Naive thymus-derived CD8-positive, alpha-beta T cell (primary cell): ENCODE data around the gene VASN. TPM values are rescaled to one million over a fixed set of nuclear protein-coding genes. Genes with fewer than 3 reads are reported as not detected.
A peak's percentile ranks its signal among the peaks of the same experiment; 100 is the strongest.

Source experiments
- ATAC-seq, 2 donors: fragments of 150-1000 bp; cut with Tn5 transposase in 1 of 2; sonication (Bioruptor Pico), chemical (Tn5 transposase) in 1 of 2; 1 replicate in 1 of 2; 2 replicates in 1 of 2; pipeline ENCODE4 v1.10.0; 2021; ENCODE audit warnings: mild to moderate bottlenecking in 2 of 2, moderate library complexity in 2 of 2
- POLR2A ChIA-PET: fragments of 350-600 bp; sonication (Branson Sonifier 250); formaldehyde crosslinking; loops from one replicate; lab custom pipeline; 2021; ENCODE audit warnings: antibody characterized with exemption; lab: Charles Lee
- DNase-seq, 10 donors: peaks; one replicate each; pipeline versions ENCODE4 v3.0.0 to v3.0.0-alpha.2; 2020 to 2022
- H3K27ac Mint-ChIP-seq, 10 donors: one replicate each; pipeline ENCODE4 v1.8.0; 2020 to 2022; ENCODE audit warnings: mild to moderate bottlenecking in 10 of 10, mixed read lengths in 10 of 10, moderate library complexity in 4 of 10, inconsistent platforms in 1 of 10
- H3K27me3 Mint-ChIP-seq, 5 donors: one replicate each; pipeline ENCODE4 v1.8.0; 2021 to 2022; ENCODE audit warnings: mixed read lengths in 5 of 5
- H3K36me3 Mint-ChIP-seq, 3 donors: one replicate each; pipeline ENCODE4 v1.8.0; 2020 to 2022; ENCODE audit warnings: mixed read lengths in 3 of 3, mild to moderate bottlenecking in 2 of 3, inconsistent platforms in 1 of 3
- H3K4me1 Mint-ChIP-seq, 4 donors: one replicate each; pipeline ENCODE4 v1.8.0; 2021 to 2022; ENCODE audit warnings: mixed read lengths in 4 of 4
- H3K4me3 Mint-ChIP-seq, 10 donors: one replicate each; pipeline ENCODE4 v1.8.0; 2020 to 2022; ENCODE audit warnings: mild to moderate bottlenecking in 10 of 10, mixed read lengths in 10 of 10, moderate library complexity in 6 of 10, inconsistent platforms in 1 of 10
- H3K9me3 Mint-ChIP-seq, 9 donors: one replicate each; pipeline ENCODE4 v1.8.0; 2020 to 2022; ENCODE audit warnings: mixed read lengths in 9 of 9, mild to moderate bottlenecking in 3 of 9, inconsistent platforms in 1 of 9, moderate library complexity in 1 of 9
- polyA plus RNA-seq, 3 donors: library from polyadenylated mRNA; unstranded; fragments of 300-500 nt; fragmentation: Illumina TruSeq; gene quantifications; one replicate each; pipeline ENCODE4 v1.2.3, GENCODE V29; 2021
- total RNA-seq, 8 experiments: library from RNA in 2 of 8; stranded (reverse) in 2 of 8; gene quantifications; one replicate each; pipeline ENCODE4 v1.2.3 and lab custom pipeline; 2021 to 2026

Gene VASN
- total RNA-seq (under 1 TPM; 0.30 to 0.34 TPM), polyA plus RNA-seq (under 1 TPM in 1 of 3 donors, not detected in 2; 0.12 TPM), total RNA-seq (lab: John Stamatoyannopoulos, UW) (0.25 to 3.3 (median 0.57) reads per million in 6 experiments)

DNA sequence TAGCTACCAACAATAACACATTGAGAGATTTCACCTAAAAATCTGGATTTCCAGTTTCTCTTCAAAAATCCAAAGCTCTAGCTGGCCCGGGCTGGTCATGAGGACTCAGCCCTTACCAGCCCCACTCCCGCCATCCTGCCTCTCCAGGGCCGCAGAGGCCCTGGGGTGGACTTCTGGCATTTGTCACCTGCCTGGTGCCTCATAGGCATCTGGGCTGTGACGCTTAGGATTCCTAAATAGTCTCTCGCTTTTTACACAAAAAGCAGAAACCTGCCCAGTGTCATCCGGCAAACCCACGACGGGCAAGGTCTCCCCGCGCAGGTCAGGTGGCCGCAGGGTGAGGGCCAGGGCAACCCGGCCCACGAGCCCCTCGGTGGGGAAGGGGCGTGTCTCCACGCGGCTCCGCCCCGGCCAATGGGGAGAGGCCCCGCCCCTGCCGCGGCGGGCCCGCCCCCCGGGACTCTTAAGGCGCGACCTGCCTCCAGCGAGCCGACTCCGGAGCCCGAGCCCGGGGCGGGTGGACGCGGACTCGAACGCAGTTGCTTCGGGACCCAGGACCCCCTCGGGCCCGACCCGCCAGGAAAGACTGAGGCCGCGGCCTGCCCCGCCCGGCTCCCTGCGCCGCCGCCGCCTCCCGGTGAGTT, at the start of gene VASN:
Gene VASN (plus strand): TSS at position 492 of the 644 bp plus-strand sequence. CDS start 9,030 bp downstream, outside the sequence.
- H3K4me1 Mint-ChIP-seq: peaks cover 11 to 35% (median 21%) of the 10 kb centered on the region in 4 donors
- peak within 1 kb of the TSS in 7 of 10 donors; percentile 44 to 93 (median 85) for H3K27ac Mint-ChIP-seq
- DNase-seq: peak; percentile 61 to 84 (median 78)
- POLR2A ChIA-PET: interaction anchor here (0.5 kb wide), 1 partner anchor 25 kb away, joined by 4 read pairs; no protein-coding TSS in a partner anchor
- peaks cover 0 to 11% (median 0%) of the 10 kb centered on the region in 3 donors for H3K36me3 Mint-ChIP-seq
- peak within 1 kb of the TSS; percentile 73 to 91 (median 83) for H3K4me3 Mint-ChIP-seq
- H3K27me3 Mint-ChIP-seq: no peaks in the 10 kb centered on the region
- ATAC-seq: peak; percentile 84 to 90
- no peaks in the 10 kb centered on the region for H3K9me3 Mint-ChIP-seq

DNA sequence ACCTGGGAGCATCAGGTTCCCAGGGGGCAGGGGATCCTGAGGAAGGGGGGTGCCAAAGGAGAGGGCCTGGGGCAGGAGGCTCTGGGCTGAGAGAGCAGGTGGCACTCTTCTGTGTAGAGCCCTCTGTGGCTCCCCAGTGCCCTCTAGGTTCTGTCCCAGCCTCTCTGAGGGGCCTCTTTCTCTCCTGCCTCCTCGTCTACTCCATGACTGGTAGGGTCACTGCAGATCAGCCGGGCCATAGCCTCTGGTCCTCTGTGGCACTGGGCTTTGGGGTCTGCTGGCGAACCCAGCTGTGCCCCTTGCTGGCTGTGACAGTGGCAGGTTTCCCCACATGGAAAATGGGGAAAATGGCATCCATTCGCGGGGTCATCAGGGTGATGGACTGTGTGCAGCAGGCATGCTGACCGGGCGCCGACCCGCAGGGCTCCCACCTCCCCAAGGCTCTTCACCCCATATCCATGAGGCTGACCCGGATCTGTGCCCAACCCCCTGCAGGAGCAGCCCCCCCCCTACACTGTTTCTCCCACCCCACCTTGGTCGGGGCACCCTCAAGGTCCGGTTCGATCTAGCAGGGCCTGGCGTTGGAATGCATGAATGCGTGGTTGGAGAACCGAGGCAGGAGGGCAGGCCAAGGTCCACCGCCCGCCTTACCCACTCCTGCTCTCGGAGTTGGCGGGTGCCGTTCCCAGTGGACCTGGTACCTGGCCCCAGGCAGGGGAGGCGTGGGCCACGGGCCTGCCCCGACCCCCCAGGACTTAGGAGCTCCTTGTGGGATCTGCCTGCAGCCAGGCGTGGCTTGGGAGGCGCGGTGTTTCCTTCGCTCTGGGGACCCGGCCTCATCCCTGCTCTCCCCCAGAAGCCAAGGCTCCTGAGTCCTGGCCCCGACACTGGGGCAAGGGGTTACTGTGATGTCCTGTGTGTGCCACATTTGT, 49.3 kb upstream of the VASN start:
- H3K4me1 Mint-ChIP-seq: peaks cover 4 to 10% (median 6%) of the 10 kb centered on the region in 4 donors
- no peaks in the 10 kb centered on the region for H3K36me3 Mint-ChIP-seq
- no peaks in the 10 kb centered on the region for H3K9me3 Mint-ChIP-seq
- ATAC-seq (no peak), DNase-seq (no peak)
- H3K27ac Mint-ChIP-seq: peak overlapping the region in 1 of 10 donors; percentile 40
- POLR2A ChIA-PET: no interaction called here
- no peaks in the 10 kb centered on the region for H3K27me3 Mint-ChIP-seq
- H3K4me3 Mint-ChIP-seq: no peak overlapping the region

DNA sequence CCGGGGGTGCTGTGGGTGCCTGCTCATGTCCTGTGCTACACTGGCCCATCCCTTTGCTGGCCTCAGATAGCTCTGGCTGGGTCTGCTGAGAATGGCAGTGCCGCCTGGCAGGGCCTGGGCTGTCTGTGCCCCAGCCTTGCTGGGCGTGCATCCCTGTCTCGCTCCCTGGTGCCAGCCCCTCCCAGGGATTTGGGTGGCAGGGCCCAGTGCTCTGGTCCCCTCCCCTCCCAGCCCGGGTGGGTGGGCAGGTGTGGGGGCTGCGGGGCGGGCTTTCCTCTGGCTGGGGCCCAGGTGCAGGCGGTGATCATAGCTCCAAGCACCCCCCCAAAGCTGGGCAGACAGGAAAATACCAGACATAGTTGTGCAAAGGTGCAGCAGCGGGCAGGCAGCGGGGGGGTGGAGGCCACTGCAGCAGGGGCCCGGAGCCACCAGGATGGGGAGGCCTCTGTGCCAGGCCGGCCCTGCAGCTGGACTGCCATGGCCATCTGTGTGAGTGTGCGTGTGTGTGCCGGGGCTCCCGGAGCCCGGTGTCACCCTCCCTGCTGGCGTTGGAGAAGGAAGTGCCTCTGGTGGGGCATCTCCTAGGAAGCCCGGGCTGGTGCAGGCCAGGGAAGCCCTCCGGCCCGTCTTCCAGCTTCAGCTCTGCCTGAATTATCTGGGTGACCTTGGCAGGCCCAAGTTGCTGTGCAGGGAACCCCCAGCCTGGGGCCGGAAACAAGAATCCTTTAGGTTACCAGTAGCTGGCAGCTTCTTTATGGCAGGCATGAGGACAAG, 48.4 kb upstream of the VASN start:
- Mint-ChIP-seq H3K27ac (peak overlapping the region in 1 of 10 donors; percentile 40), H3K36me3 (no peaks in the 10 kb centered on the region), H3K4me1 (peaks cover 5 to 11% (median 9%) of the 10 kb centered on the region in 4 donors), H3K4me3 (no peak overlapping the region), H3K9me3 (no peaks in the 10 kb centered on the region), H3K27me3 (no peaks in the 10 kb centered on the region)
- no peak for DNase-seq
- POLR2A ChIA-PET: interaction anchor here (1.0 kb wide), 1 partner anchor 51 kb away, joined by 4 read pairs; the partner anchor contains the start of gene TFAP4
- ATAC-seq: no peak

DNA sequence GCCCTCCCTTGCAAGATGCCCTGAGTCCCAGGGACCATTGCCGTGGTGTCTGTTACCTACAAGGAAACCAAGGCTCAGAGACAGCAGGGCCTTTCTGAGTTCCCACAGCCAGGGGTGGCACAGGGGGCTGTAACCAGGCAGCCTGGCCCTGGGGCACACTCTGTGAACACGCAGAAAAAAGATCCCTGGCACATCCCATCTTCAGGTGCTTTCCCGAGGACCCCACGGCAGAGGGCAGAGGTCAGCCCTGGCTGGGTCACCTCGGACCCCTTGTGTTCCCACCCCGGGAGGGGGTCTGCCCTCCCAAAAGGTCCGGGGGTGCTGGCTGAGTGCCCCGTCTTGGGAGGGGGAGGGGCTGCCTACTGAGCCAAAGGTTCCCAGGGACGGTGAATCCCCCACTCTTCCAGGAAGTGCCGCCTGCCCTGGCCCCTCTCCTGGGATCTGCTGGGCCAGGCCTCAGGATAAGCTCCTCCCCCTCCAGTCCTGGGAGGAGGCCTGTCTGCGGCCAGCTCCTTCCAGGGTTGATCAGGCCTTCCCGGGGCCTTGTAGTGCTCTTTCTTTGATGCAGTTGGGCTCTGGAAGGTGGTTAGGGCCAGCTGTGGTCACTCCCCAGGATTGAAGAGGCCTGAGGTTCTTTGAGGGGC, 47.7 kb upstream of the VASN start:
- no peak for ATAC-seq
- Mint-ChIP-seq H3K27me3 (no peaks in the 10 kb centered on the region), H3K36me3 (no peaks in the 10 kb centered on the region), H3K9me3 (no peaks in the 10 kb centered on the region), H3K27ac (no peak overlapping the region), H3K4me3 (no peak overlapping the region), H3K4me1 (peaks cover 3 to 14% (median 11%) of the 10 kb centered on the region in 4 donors)
- DNase-seq: no peak
- POLR2A ChIA-PET: interaction anchor here (1.0 kb wide), 1 partner anchor 51 kb away, joined by 4 read pairs; the partner anchor contains the start of gene TFAP4

DNA sequence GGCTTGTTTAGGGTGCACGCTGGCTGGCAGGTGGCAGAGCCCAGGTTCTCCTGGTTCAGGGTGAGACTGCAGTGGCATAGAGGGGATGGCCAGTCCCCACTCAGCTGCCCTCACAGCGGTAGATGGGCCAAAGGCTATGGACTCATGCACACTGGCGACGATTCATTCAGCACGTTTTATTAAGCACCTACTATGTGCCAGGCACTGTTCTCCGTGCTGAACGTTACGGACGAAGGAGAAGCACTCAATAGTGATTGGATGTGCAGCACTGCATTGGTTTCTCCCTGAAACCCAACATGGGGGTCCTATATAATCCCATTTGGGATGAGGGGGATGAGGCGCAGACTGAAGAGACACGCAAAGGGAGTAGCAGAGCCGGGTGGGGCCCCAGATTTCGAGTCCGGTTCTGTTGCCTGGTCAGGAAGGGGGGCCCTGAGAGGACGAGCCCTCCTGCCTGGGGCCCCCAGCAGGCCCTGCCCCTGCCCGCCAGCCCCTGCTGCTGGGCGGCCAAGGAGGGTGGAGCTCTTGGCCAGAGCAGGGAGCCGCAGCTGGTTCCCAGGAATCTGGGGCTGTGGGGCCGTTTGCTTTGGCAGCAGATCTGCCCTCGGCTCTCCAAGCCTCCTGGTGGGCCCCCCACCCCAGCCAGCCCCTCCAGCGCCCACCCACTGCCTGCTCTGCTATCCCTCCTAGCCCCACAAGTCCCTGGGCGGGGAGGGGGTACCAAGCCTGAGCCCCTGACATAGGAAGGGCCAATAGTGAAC, 47.0 kb upstream of the VASN start:
- H3K9me3 Mint-ChIP-seq: no peaks in the 10 kb centered on the region
- peaks cover under 1 to 9% (median 8%) of the 10 kb centered on the region in 4 donors for H3K4me1 Mint-ChIP-seq
- H3K36me3 Mint-ChIP-seq: no peaks in the 10 kb centered on the region
- no peak overlapping the region for H3K27ac Mint-ChIP-seq
- no peak overlapping the region for H3K4me3 Mint-ChIP-seq
- POLR2A ChIA-PET: no interaction called here
- H3K27me3 Mint-ChIP-seq: no peaks in the 10 kb centered on the region
- ATAC-seq (no peak), DNase-seq (no peak)

DNA sequence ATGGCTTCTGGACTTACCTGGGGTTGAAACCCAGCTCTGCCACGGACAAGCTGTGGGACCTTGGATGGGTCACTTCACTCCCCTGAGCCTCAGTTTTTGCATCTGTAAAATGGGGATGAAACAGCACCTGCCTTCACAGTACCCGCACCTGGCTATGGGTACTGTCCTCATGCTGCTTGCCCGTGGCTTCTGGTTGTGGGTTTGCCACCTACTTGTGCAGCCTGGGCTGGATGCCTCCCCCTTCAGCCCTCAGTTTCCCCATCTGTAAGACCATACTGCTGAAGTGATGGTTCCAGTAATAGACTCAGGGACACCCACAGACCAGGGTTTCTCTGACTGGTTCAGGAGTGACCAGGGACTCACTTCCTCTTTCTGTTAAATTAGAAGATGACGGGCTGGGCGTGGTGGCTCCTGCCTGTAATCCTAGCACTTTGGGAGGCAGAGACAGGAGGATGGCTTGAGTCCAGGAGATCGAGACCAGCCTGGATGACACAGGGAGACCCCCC, 46.3 kb upstream of the VASN start:
- DNase-seq: no peak
- peaks cover 2 to 10% (median 7%) of the 10 kb centered on the region in 4 donors for H3K4me1 Mint-ChIP-seq
- no peaks in the 10 kb centered on the region for H3K27me3 Mint-ChIP-seq
- no peaks in the 10 kb centered on the region for H3K36me3 Mint-ChIP-seq
- ATAC-seq: no peak
- no peaks in the 10 kb centered on the region for H3K9me3 Mint-ChIP-seq
- no peak overlapping the region for H3K27ac Mint-ChIP-seq
- no peak overlapping the region for H3K4me3 Mint-ChIP-seq
- POLR2A ChIA-PET: interaction anchor here (5.2 kb wide), 1 partner anchor 18 kb away, joined by 31 read pairs; no protein-coding TSS in a partner anchor

DNA sequence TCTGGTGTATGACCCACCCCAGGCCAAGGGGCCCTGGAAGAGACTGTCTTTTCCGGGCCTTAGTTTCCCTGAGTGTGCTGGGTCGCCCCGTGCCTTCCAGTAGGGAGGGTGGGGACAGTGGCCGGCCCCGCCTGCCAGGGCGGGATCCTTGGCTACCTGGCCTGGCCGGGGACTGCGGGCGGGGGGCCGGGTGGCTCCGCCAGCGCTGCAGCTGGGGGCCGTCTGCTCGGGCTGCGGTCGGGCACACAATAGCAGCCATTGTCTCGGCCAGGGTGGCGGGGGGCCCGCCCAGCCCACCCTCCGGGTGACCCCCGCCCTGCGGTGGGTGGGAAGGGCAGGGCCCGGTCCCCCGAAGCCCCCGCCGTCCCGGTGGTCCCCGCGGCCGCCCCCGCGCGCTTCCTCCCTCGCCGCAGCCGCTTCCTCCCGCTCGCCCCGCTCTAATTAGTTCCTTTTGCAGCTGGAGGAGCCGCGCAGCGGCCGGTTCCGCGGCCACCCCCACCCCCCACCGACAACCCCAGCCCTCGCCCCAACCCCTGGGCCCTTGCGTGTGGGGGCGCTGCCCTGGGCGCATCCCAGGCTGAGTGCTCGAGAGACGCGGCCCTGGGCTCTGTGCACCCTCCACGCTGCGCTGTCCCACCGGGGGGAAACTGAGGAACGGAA, 44.1 kb upstream of the VASN start:
- Mint-ChIP-seq H3K4me3 (peak overlapping the region in 8 of 10 donors; percentile 12 to 76 (median 58)), H3K36me3 (no peaks in the 10 kb centered on the region), H3K9me3 (no peaks in the 10 kb centered on the region), H3K27me3 (no peaks in the 10 kb centered on the region), H3K27ac (no peak overlapping the region), H3K4me1 (peaks cover 2 to 10% (median 7%) of the 10 kb centered on the region in 4 donors)
- ATAC-seq (peak; percentile 51 to 54), DNase-seq (no peak)
- POLR2A ChIA-PET: interaction anchor here (0.9 to 5.2 kb wide), 3 partner anchors 11 to 39 kb away, joined by 3 to 31 read pairs (median 4); no protein-coding TSS in a partner anchor

DNA sequence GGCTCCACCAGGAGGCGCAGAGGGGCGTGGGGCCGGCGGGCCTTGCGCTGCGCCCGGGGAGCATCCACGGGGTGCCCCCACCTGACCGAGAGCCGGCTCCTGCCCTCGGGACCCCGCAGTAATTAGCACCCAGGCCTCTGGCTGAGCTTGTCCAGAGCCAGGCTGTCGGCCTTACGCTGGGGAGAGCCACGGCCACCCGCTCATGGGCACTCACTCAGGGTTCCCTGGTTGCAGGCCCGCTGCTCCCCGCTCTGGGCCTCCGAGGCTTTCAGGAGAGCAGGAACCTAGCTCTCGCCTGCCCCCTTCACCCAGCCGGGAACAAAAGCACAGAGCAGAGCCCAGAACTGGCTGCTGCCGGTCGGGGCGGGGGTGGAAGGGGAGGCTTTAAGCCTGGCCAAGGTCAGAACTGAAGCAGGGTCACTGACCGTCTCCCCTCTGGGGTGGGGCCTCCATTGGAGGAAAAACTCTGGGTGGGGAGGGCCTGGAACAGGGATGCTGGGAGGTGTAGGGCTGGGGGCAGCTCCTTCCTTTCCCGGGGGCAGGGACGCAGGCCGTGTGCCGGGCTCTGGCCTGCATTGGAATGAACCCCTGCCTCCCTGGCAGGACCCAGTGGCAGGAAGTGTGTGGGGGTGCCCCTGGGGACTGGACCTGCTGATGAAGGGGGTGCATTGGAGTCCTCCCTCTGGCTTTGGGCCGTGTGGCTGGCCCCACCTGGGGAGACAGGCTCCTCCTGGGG, 43.4 kb upstream of the VASN start:
- Mint-ChIP-seq H3K4me1 (peaks cover 2 to 10% (median 7%) of the 10 kb centered on the region in 4 donors), H3K9me3 (no peaks in the 10 kb centered on the region), H3K27ac (no peak overlapping the region), H3K36me3 (no peaks in the 10 kb centered on the region), H3K27me3 (no peaks in the 10 kb centered on the region), H3K4me3 (peak overlapping the region in 9 of 10 donors; percentile 29 to 76 (median 60))
- POLR2A ChIA-PET: interaction anchor here (0.6 to 5.2 kb wide), 4 partner anchors 12 to 220 kb away, joined by 3 to 31 read pairs (median 4); no protein-coding TSS in a partner anchor
- ATAC-seq: peak; percentile 86 to 89
- peak in 9 of 10 donors; percentile 39 to 76 (median 49) for DNase-seq

DNA sequence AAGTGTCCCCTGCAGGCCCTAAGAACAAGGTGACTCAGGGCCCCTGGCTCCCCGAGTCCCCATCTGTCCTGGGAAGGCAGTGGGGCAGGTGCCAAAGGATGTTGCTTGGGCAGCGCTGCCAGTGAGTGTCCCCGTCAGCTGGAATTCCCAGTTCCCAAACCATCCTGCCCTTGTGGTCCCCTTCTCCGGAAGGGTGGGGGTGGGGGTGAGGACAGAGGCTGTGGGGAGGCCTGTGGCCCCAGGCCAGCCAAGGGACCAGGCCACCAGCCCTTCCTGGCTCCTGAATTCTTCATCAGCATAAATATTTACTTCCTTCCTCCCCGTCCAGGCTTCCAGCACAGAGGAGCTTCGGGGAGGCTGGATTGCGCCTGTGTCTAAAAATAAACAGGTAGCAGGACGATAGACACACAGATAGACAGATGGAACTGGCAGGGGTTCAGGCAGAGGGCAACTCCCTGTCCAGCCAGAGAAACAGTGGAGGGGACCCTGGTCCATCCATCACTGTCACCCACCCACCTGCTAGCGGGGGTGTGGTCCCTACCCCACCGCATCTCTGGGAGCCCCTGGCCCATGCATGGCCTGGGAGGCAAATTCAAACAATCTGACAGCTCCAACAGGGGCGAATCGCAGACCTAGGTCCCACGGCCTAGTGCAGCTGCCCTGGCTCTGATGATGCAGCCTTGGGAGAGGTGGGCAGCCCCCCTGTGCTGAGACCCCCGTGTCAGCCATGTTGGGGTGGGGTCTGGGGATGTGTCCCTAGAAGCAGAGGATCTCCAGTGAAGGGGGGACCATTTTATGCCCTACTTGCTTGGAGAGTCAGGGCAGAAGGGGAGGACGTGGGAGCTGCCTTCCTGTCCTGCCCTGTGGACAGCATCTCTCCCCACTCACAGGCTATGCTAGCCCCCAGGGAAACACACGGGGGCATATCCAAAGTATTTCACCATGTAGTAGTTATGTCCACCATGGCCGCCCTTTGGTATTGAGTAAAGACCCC, 42.6 kb upstream of the VASN start:
- H3K27me3 Mint-ChIP-seq: no peaks in the 10 kb centered on the region
- no peak for DNase-seq
- peaks cover 2 to 12% (median 7%) of the 10 kb centered on the region in 4 donors for H3K4me1 Mint-ChIP-seq
- no peak for ATAC-seq
- H3K27ac Mint-ChIP-seq: peak overlapping the region in 1 of 10 donors; percentile 6
- no peaks in the 10 kb centered on the region for H3K36me3 Mint-ChIP-seq
- no peaks in the 10 kb centered on the region for H3K9me3 Mint-ChIP-seq
- POLR2A ChIA-PET: interaction anchor here (0.6 to 5.2 kb wide), 3 partner anchors 21 to 221 kb away, joined by 5 to 31 read pairs (median 9); partner anchors contain the start of gene TFAP4
- H3K4me3 Mint-ChIP-seq: peak overlapping the region in 5 of 10 donors; percentile 18 to 76 (median 51)
